GM19438 (cell line): ENCODE results near the gene ATP1B2.
"Not testable (repeated sequence)": the region's sequence is repeated elsewhere in the genome, so short reads cannot be mapped to it uniquely, and the experiment has no call there.

Experiments used
- ATAC-seq: cut with Tn5 transposase; IDR thresholded peaks from one replicate; pipeline ENCODE4 v1.9.1; 2021; ENCODE audit warnings: low read depth; ENCODE audit not compliant: unreplicated experiment

ATP1B2 gene

GRCh38 chr17:7633093-7633492 lies 17.6 kb upstream of the ATP1B2 start:
- no peak for ATAC-seq

- ATAC-seq: no peak
These were observed 16.3 kb upstream of the ATP1B2 start for GRCh38 chr17:7634384-7634783.

- ATAC-seq: no peak
These were observed 14.6 kb upstream of the ATP1B2 start for GRCh38 chr17:7636163-7636562.

- no peak for ATAC-seq
These were observed 9.9 kb upstream of the ATP1B2 start for GRCh38 chr17:7640783-7641182.

- not testable (repeated sequence) for ATAC-seq
These were observed 9.1 kb upstream of the ATP1B2 start for GRCh38 chr17:7641635-7642034.

- ATAC-seq: no peak
These were observed 6.0 kb upstream of the ATP1B2 start for GRCh38 chr17:7644775-7645174.

- no peak for ATAC-seq
These were observed 4.3 kb upstream of the ATP1B2 start for GRCh38 chr17:7646457-7646856.

GRCh38 chr17:7647018-7647417 lies 3.7 kb upstream of the ATP1B2 start:
- no peak for ATAC-seq

- ATAC-seq: no peak
These were observed 455 bp downstream of the ATP1B2 start for GRCh38 chr17:7651097-7651664.

- ATAC-seq: no peak
These were observed 1.1 kb downstream of the ATP1B2 start for GRCh38 chr17:7651665-7652387.

- no peak for ATAC-seq
These were observed 1.9 kb downstream of the ATP1B2 start for GRCh38 chr17:7652388-7653356.

GRCh38 chr17:7654832-7655540 lies 4.3 kb downstream of the ATP1B2 start:
- no peak for ATAC-seq

GRCh38 chr17:7655541-7655840 lies 4.8 kb downstream of the ATP1B2 start:
- no peak for ATAC-seq

- ATAC-seq: no peak
These were observed 6.4 kb downstream of the ATP1B2 start for GRCh38 chr17:7656958-7657609.

- no peak for ATAC-seq
These were observed 17.1 kb downstream of the ATP1B2 start for GRCh38 chr17:7667656-7668406.

GRCh38 chr17:7668482-7668881 lies 17.8 kb downstream of the ATP1B2 start:
- ATAC-seq: no peak

- no peak for ATAC-seq
These were observed 22.5 kb downstream of the ATP1B2 start for GRCh38 chr17:7673239-7673638.

- ATAC-seq: no peak
These were observed 24.2 kb downstream of the ATP1B2 start for GRCh38 chr17:7674934-7675333.

GRCh38 chr17:7676533-7676932 lies 25.8 kb downstream of the ATP1B2 start:
- ATAC-seq: no peak
